Type B pancreatic cell (in vitro differentiated cells): ENCODE data around the gene EXOC4. TPM values are rescaled to one million over a fixed set of nuclear protein-coding genes. Genes with fewer than 3 reads are reported as not detected.

Experiments
- DNase-seq: peaks from one replicate; pipeline ENCODE4 v3.0.0; 2021; ENCODE audit warnings: mixed read lengths; ENCODE audit not compliant: unreplicated experiment; ENCODE audit errors: extremely low spot score
- H3K27ac Mint-ChIP-seq: 2 replicates; pipeline ENCODE4 v1.8.0; 2021; ENCODE audit warnings: mild to moderate bottlenecking, mixed read lengths
- H3K27me3 Mint-ChIP-seq: 2 replicates; pipeline ENCODE4 v1.8.0; 2021; ENCODE audit warnings: mixed read lengths
- H3K36me3 Mint-ChIP-seq: 2 replicates; pipeline ENCODE4 v1.8.0; 2021; ENCODE audit warnings: mixed read lengths
- H3K4me1 Mint-ChIP-seq: one replicate; pipeline ENCODE4 v1.8.0; 2021; ENCODE audit warnings: mixed read lengths; ENCODE audit not compliant: unreplicated experiment
- H3K4me3 Mint-ChIP-seq: 2 replicates; pipeline ENCODE4 v1.8.0; 2021; ENCODE audit warnings: mild to moderate bottlenecking, mixed read lengths
- H3K9me3 Mint-ChIP-seq: 2 replicates; pipeline ENCODE4 v1.8.0; 2021; ENCODE audit warnings: mixed read lengths
- total RNA-seq: library from RNA; stranded (reverse); gene quantifications from 2 replicates; pipeline ENCODE4 v1.2.1, GENCODE V29; 2021; ENCODE audit warnings: low replicate concordance
- TF ChIP-seq, protein P1 (sequence below): fragments of 200-600 bp; sonication (generic); conservative IDR thresholded peaks from 2 replicates; pipeline ENCODE4 v1.5.0; 2021; ENCODE audit warnings: antibody characterized with exemption, mild to moderate bottlenecking

Gene EXOC4
- total RNA-seq, 1 donor from 2014 or later, result 95.5 TPM

DNA sequence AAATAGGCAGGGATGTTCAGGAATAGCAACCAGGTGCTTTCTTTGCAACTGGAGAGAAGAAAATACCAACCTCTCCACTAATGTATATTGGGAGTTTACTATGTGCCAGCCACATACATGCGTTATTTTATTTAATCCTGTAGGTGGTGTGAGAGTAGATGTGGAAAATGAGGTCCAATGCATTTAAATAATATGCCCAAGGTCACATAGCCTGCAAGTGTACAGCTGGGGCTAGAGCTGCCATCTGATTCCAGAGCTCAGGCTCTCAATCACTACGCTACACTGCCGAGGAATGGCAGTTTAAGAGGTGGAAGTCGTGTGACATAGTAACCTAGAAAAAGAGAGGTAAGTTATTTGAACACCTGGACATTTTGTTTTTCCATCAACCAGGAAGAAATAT lies 277.0 kb downstream of the EXOC4 start:
- DNase-seq, result no peak
- Mint-ChIP-seq H3K4me3 (no peak overlapping the region), H3K27me3 (no peaks in the 10 kb centered on the region), H3K4me1 (peaks cover 25% of the 10 kb centered on the region), H3K9me3 (no peaks in the 10 kb centered on the region), H3K27ac (no peak overlapping the region), H3K36me3 (peaks cover 3% of the 10 kb centered on the region)
- TF ChIP-seq, protein P1, sequence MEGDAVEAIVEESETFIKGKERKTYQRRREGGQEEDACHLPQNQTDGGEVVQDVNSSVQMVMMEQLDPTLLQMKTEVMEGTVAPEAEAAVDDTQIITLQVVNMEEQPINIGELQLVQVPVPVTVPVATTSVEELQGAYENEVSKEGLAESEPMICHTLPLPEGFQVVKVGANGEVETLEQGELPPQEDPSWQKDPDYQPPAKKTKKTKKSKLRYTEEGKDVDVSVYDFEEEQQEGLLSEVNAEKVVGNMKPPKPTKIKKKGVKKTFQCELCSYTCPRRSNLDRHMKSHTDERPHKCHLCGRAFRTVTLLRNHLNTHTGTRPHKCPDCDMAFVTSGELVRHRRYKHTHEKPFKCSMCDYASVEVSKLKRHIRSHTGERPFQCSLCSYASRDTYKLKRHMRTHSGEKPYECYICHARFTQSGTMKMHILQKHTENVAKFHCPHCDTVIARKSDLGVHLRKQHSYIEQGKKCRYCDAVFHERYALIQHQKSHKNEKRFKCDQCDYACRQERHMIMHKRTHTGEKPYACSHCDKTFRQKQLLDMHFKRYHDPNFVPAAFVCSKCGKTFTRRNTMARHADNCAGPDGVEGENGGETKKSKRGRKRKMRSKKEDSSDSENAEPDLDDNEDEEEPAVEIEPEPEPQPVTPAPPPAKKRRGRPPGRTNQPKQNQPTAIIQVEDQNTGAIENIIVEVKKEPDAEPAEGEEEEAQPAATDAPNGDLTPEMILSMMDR, result no peak

DNA sequence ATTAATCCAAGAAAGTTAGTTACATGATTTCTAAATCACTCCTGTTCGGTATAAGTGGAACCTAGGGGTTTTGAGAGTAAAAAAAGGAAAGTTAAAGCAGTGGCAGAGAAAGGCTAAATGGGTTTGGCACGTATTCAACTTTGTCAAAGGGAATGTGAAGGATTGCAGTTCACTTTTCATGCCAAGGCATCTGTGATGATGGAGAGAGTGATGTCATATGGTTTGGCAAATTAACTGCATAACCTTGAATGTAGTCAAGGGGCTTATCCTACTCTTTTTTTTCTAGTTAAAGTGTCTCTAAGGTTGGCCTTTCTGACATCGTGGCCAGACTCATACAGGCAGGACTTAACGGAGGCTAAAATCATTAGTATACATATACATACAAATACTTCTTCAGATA lies 277.8 kb downstream of the EXOC4 start:
- TF ChIP-seq, protein P1, result no peak
- H3K27me3 Mint-ChIP-seq, result no peaks in the 10 kb centered on the region
- no peaks in the 10 kb centered on the region for H3K9me3 Mint-ChIP-seq
- H3K4me1 Mint-ChIP-seq, result peaks cover 25% of the 10 kb centered on the region
- no peak overlapping the region for H3K4me3 Mint-ChIP-seq
- DNase-seq, result no peak
- peaks cover 3% of the 10 kb centered on the region for H3K36me3 Mint-ChIP-seq
- no peak overlapping the region for H3K27ac Mint-ChIP-seq

DNA sequence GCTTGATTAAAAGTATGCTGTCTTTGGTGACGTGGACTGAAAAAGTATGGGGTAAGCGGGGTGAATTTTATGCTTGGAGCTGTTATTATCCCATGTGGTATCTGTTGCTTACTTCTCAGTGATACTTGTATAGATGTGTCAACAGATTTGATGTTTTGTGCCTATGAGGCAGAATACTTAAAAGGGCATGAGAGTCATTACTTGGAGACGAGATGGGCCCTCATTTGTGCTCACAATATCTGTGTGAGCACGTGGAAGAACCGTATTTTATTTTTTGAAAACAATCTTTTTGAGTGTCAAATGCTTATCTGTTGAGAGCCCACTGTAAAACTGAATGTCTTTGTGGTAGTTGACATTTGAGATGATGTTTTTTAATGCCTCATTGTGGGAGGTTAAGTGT lies 281.9 kb downstream of the EXOC4 start:
- no peaks in the 10 kb centered on the region for H3K9me3 Mint-ChIP-seq
- TF ChIP-seq, protein P1, result no peak
- H3K4me1 Mint-ChIP-seq, result peaks cover 16% of the 10 kb centered on the region
- no peak overlapping the region for H3K27ac Mint-ChIP-seq
- peaks cover 3% of the 10 kb centered on the region for H3K36me3 Mint-ChIP-seq
- no peak overlapping the region for H3K4me3 Mint-ChIP-seq
- no peaks in the 10 kb centered on the region for H3K27me3 Mint-ChIP-seq
- no peak for DNase-seq

DNA sequence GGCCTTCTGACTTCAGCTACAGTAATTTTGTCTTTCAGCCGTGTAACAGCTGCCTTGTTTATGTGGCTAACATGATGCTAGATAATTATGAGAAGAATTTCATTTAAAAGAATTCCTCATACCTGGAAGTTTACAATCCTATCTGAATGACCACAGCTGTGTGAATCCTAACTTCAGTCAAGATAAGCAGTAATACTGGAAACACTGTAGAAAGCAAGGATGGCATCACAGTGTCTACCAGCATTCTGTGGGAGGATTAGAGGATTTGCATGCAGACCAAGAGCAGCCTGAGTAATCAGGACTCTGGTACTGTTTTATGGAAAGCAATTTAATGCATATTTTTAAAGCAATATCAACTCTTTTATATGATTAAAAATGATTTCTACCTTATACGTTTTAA lies 282.4 kb downstream of the EXOC4 start:
- Mint-ChIP-seq H3K27me3 (no peaks in the 10 kb centered on the region), H3K9me3 (no peaks in the 10 kb centered on the region), H3K36me3 (peaks cover 3% of the 10 kb centered on the region), H3K4me1 (peaks cover 16% of the 10 kb centered on the region), H3K27ac (no peak overlapping the region), H3K4me3 (no peak overlapping the region)
- no peak for DNase-seq
- TF ChIP-seq, protein P1, result no peak

DNA sequence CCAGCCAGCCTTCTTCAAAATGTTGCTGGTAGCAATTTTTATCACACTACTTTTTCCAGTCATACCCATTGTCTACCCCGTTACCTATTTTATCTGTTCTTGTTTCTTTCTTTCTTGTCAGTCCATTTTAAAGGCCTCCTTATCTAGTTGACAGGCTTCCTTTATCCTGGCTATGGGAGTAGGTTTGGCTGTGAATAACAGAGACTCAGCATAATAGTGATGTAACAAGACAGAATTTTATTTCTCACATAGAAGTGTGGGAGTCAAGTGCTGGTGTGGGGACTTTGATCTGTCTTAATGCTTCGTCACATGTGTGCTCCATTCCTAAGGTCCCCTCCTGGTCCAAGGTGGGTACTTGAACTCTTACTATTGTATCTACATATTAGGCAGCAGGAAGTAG lies 283.6 kb downstream of the EXOC4 start:
- no peaks in the 10 kb centered on the region for H3K9me3 Mint-ChIP-seq
- TF ChIP-seq, protein P1, result no peak
- H3K36me3 Mint-ChIP-seq, result no peaks in the 10 kb centered on the region
- no peak overlapping the region for H3K27ac Mint-ChIP-seq
- DNase-seq, result no peak
- H3K27me3 Mint-ChIP-seq, result no peaks in the 10 kb centered on the region
- no peak overlapping the region for H3K4me3 Mint-ChIP-seq
- H3K4me1 Mint-ChIP-seq, result peaks cover 13% of the 10 kb centered on the region

DNA sequence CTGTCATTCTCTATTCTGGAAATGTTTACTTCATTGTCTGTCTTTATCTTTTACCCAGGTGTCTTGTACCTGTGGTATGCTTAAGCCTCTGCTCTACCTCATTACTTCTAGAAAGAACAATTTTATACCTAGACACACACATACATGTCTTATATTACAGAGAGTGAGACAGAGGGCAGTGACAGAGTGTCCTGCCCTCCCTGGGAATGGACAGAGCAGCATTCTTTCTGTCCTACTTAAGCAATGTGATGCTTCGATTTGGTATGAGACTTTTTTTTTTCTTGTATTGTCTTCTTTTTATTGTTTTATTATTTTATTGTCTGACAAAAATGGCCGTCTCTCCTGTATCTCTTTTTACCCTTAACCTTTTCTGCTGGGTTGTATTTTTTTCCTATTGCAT lies 286.1 kb downstream of the EXOC4 start:
- TF ChIP-seq, protein P1, result no peak
- no peak for DNase-seq
- Mint-ChIP-seq H3K27me3 (no peaks in the 10 kb centered on the region), H3K4me3 (no peak overlapping the region), H3K4me1 (peaks cover 8% of the 10 kb centered on the region), H3K9me3 (no peaks in the 10 kb centered on the region), H3K27ac (no peak overlapping the region), H3K36me3 (no peaks in the 10 kb centered on the region)
